GM18508 (cell line): Measurements from ENCODE around the gene MT1M.
"Not testable (repeated sequence)": the region's sequence is repeated elsewhere in the genome, so short reads cannot be mapped to it uniquely, and the experiment has no call there.

Experiments used
- ATAC-seq: cut with Tn5 transposase; IDR thresholded peaks from one replicate; pipeline ENCODE4 v1.9.1; 2021; ENCODE audit warnings: moderate number of reproducible peaks; ENCODE audit not compliant: insufficient read depth, unreplicated experiment

MT1M gene

DNA sequence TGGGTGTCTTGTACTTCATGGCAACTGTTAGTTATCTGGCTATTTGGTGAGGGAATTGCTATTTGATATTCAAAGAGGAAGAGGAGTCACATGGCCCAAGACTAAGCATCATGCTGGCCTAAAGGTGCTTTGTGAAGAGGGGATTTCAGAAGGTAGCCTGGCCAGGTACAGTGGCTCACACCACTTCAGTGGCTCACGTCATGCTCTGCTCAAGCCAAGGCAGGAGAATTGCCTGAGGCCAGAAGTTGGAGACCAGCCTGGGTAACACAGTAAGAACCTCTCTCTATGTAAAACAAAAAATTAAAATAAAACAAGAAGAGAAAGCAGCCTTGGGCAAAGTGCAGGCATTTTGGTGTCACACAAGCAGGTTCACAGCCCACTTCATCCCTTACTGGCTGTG is 12.9 kb downstream of the MT1M start:
- ATAC-seq = no peak

DNA sequence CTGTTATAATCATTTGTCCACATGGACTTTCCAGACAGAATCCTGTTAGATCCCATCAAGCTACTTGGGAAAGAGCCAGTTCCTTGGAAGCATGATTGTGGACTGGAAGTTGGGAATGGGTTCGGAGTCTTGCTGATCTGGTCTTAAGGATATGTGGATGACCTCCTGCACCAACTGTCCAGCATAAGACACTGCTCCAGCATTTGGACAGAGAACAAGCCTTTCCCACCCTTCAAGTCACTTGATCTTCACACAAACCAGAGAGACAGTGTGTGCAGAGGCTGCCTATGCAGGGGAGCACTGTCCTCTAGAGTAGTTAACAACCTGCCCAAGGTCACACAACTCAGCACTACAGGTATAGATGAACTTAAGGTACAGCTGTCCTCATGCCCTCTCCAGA is 13.4 kb downstream of the MT1M start:
- no peak for ATAC-seq

DNA sequence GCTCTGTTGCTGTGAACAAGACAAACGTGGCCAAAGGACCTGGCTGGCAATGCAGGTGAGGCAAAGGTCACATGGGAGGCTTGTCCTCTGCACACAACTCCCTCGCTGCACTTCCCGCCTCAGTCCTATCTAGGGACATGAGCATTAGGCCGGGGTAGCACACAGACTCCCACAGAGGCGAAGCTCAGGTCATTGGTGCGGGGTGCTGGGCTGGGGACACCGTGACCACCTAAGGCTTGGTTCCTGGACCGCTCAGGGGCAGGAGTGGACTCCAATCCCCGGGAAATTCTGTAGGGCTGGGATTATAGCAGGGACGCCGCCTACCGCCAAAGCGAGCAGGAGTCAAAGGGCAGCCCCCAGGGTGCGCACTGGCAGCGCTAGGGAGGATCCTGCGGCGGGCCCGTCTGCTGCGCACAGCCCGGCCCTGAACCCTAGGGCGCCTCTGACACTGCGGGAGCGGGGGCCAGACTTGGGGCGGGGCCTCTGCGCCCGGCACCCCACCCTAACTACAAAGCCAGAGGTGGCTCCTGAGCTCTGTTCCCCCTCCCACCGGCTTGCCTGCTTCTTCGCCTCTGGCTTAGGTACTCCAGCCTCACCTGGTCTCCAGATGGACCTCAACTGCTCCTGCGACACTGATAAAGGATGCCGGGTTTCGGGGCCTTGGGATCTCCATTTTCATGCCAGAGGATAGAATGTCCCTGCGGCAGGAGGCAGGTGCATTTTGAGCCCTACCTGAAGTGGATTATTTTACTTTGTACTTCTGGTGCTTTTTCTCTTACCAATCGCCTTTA is 15.4 kb downstream of the MT1M start:
- no peak for ATAC-seq

DNA sequence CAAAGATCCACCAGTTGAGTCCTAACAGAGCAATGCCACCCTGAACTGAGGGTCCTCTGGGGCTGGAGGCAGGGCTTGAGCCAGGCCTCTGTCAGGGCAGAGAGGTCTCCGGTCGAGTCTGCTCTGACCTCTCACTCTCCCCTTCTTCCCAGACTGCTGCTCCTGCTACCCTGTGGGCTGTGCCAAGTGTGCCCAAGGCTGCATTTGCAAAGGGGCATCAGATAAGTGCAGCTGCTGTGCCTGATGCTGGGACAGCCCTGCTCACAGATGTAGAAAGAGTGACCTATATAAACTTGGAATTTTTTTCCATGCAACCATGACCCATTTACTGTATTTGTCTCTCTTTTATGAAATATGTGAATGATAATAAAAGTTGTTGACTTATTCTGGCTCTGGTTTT is 16.8 kb downstream of the MT1M start:
- ATAC-seq = no peak

DNA sequence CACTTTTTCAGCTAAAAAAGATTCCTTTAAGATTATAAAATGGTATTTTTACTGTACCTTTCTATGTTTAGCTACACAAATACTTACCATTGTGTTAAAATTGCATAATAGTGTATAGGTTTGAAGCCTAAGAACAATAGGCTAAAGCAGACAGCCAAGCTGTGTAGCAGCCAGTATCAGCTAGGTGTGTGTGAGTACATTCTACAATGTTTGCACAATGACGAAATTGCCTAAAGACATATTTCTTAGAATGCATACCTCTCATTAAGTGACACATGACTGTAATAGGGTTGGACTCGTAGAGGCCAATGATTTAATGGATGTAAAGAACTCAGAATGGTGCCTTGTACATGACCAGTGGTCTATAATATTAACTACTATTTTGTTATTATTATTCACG is 17.4 kb downstream of the MT1M start:
- no peak for ATAC-seq

DNA sequence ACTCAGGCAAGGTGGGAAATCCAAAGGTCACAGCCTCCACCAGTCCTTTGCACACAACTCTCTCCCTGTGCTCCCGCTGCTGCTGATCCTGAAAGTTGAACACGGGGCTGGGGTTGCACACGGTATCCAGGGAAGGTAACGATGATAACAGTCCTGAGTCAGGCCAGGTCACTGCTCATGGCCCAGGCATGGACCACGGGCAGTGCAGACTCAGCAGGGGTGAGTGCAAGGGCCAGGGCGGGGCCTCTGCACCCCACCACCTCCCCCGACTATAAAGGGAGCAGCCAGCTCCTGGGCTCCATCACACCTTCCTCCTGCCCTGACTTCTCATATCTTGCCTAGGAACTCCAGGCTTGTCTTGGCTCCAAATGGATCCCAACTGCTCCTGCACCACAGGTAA is 19.1 kb downstream of the MT1M start, which contains the start of gene MT1B:
Gene MT1B (plus strand): TSS at position 301 of the 400 bp plus-strand sequence. CDS start 68 bp downstream, at position 369.
- no peak for ATAC-seq

DNA sequence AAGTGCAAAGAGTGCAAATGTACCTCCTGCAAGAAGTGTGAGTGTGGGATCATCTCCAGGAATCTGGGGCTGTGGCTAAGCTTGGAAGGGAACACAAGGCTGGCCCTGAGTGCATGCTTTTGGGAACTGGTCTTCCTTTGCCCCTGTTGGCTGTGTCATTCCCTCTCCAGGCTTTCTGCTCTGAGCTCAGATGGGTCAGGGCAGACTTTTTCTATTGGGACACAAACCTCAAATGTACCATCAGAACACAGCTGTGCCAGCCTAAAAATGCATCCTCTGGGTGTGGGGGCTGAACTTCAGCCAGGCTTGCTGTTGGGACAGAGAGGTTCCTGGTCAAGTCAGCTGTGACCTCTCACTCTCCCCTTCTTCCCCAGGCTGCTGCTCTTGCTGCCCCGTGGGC is 20.1 kb downstream of the MT1M start:
- ATAC-seq = no peak

DNA sequence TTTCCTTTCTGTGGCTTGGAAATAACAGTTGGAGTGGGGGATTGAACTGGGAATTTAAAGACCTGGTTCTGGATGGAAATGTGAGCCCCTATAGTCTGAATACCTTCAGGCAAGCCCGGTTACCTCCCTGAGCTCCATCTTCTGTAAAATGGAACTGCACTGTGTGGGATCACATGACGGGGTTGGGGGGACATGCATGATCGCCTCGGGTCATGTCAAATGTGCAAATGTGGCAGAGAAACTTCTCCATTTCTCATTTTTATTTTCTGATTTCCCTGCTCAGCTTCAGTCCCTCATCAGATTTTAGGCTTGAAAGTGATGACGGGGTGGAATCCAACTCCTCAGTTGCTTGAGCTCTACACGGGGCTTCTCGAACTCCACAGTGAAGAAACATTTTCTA is 20.8 kb downstream of the MT1M start:
- no peak for ATAC-seq

DNA sequence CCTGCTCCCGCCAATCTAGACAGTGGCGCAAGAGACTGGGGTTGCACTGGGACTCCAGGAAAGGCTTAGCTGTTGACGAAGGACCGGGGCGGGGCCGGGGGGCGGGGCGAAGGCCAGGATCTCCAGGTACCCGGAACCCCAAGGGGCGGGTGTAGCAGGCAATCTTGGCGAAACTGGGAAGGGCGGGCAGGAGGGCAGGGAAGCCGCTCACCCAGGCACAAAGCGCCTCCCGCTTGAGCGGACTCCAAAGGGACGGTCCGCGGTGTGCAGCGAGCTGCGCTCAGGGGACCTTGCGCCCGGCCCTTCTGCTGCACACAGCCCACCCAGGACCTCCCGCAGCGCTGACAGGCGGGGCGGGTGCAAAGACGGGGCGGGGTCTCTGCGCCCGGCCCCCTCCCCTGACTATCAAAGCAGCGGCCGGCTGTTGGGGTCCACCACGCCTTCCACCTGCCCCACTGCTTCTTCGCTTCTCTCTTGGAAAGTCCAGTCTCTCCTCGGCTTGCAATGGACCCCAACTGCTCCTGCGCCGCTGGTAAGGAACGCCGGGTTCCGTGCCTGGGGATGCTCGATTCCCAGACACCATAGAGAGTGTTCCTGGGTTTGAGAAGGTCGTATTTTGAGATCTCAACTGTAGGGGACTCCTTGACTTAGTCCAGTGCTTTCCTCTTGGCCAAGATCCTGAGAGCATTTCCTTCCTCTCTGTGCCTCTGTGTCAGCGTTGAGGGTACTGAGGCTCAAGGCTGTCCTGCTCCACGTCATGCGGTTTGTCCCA is 25.3 kb downstream of the MT1M start, which contains the start of gene MT1F:
Gene MT1F (plus strand): TSS at position 405 of the 772 bp plus-strand sequence. CDS start 100 bp downstream, at position 505.
- no peak for ATAC-seq

DNA sequence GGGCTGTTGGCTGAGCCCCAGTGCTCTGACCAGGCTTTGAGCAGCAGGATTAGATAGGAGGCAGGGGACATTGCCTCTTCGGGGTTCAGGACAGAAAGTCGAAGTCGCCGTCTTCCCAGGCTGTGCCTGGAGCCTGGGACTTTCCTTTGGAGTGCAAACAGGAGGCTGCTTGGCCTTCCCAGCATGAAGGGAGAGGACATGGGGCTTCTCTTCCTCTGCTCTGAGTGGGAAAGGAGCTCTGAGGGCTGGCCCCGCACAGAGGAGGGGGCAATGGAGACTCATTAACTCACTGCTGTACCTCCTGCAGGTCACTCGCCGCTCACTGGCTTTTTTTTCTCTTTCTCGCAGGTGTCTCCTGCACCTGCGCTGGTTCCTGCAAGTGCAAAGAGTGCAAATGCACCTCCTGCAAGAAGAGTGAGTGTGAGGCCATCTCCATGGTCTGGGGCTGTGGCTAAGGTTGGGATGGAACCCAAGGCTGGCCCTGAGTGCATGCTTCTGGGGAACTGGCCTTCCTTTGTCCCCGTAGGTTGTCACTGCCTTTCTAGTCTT is 25.9 kb downstream of the MT1M start:
- no peak for ATAC-seq

DNA sequence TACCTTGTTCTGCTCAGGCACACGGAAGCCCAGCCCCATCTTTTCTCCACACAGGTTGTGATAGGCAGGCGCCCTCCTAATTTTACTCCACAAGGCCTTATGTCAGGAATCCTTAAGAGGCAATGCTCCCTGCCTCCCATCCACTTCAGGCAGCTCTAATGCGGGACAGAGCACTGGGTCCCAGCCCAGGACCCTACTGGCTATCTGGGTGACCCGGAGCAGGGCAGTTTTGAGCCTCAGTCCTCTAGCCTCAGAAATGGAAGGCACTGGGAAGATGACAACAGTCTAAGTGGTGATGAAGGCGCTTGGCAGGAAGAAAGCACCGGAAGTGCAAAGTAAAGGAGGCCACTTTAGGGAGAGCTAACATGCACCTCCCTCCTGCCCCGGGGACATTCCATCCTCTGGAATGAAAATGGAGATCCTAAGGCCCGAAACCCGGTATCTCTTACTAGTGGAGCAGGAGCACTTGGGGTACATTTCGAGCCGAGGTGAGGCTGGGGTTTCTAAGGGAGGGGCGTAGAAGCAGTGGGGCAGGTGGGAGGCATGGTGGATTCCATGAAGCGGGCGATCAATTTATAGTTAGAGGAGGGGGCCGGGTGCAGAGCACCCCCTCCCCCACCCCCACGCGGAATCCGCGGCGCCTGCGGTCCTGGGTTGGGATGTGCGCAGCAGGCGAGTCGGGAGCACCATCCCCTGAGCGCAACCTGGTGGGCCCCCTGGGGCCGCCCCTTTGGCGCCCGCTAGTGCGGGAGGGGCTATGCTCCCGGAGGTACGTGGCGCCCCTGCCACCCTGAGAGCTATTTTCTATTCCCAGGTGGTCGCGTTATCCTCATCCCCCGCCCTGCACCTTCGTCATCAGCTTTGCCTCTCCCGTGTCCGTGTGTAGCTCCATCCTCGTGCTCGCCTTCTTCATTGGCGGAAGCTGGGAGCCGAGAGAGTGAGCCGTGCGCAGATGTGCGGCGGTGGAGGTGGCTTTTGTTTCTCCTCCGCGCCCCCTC is 30.2 kb downstream of the MT1M start:
- no peak for ATAC-seq

DNA sequence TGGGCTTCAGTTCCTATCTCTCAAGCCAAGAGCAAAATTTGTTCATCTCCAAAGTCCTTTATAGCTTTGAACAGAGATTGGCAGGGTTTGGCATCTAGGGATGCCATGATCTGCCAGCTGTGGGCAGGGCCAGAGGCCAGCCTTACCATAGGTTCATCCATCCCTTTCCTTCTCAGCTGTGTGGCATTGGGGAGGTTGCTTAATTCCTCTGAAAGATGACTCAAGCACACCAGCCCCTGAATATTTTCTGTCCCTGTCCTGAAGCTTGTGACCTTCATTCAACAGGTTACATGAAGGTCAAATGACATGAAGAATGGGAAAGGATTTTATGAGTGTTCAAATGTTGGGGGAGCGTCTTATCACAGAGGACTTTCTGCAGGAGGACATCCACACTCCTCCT is 32.0 kb downstream of the MT1M start:
- ATAC-seq = no peak

DNA sequence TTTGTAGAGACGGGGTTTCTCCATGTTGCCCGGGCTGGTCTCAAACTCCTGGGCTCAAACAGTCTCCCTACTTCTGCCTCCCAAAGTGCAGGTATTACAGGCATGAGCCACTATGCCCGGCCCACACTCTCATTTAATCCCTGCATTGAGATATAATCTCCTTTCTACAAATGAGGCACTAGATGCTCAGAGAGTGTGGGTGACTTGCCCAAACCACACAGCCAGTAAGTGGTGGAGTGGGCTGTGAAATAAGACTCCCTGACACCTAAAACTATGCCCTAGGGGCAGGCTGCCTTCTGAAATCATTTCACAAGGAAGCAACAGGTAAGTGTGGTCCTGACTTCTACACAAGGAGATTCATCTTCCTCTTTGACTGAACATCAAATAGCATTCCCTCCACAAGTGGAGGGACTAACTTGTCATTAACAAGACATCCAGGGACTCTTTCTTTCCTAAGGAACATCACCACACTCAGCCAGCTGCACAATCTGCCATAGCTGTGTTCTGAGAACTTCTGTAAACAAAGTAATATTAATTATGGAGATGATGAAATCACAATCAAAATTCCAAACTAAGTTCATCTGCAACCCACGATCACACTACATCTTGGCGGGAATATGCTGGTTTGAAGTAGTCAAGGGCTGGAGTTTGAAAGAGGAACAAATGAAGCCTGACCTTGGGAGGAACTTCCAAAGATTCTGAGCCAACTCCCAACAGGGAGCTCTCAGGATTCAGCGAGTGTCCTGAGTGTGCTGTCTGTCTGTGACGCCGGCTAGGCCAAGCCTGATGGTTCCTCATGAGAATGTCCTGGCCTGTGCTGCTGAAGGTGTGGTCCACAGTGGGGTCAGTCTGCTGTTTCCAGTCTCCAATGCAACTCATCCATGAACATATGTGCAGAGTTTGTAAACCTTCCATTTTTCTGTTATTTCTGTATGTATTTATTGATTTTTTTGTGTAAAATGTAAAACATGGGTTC is 33.1 kb downstream of the MT1M start:
- not testable (repeated sequence) for ATAC-seq

DNA sequence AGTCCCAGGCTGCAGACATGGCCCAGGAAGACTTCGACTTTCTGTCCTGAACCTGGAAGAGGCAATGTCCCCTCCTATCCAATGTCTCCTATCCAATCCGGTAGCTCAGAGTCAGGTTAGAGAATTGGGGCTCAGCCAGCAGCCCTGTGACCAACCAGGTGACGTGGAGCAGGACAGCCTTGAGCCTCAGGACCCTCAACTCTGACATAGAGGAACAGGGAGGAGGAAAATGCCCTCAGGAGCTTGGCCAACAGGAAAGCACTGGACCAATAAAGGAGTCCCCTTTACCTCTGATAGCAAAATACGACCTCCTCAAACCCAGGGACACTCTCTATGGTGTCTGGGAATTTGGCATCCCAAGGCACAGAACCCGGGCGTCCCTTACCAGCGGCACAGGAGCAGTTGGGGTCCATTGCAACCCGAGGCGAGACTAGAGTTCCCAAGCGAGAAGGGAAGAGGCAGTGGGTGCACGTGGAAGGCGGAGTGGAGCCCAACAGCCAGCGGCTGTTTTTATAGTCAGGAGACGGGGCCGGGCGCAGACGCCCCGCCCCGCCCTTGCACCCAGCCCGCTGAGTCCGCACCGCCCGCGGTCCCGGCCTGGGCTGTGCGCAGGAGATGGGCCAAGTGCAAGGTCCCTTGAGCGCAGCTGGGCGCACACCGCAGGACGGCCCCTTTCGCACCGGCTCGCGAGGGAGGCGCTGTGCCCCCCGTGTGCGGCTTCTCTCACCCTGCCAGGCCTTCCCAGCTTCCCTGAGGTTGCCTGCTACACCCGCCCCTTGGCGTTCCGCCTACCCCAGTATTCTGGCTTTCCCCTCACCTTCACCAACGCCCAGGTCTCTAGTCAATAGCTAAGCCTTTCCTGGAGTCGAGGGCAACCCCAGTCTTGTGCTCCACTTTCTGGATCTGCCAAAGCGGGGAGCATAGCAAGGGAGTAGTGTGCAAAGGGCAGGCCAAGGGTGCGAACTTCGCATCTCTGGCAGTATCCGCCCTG is 35.4 kb downstream of the MT1M start, which contains the start of gene MT1G:
Gene MT1G (minus strand): TSS at position 485 of the 991 bp plus-strand sequence. CDS start 72 bp downstream, at position 413.
- ATAC-seq = no peak

DNA sequence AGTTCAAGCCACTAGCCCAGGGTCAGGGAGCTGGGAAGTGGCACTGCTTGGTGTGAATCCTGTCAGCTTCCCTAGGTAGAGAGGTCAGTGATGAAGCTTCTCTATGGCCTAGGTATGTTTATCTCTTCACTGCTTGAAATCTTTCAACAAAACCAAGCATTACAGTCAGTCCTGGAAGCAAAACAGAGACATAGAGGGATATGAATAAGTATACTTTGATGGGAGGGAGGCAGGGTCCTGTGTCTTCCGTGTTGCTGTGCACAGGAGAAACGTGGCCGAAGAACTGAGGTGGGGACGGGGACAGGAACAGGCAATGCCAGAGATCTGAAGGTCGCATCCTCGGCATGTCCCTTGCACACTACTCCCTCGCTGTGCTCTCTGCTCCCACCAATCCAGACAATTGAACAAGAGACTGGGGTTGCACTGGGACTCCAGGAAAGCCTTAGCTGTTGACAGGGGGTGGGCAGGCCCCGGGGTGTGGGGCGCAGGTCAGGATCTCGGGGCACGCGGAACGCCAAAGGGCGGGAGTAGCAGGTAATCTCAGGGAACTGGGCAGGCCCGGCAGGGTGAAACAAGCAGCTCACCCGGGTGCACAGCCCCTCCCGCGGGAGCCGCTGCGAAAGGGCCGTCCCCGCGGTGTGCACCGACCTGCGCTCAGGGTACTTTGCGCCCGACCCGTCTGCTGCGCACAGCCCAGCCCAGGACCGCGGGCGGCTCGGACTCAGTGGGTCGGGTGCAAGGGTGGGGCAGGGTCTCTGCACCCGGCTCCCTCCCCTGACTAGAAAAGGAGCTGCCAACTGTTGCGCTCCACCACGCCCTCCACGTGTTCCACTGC is 36.8 kb downstream of the MT1M start, which contains the start of gene MT1H:
Gene MT1H (plus strand): TSS at position 810 of the 835 bp plus-strand sequence. CDS start 71 bp downstream, outside the sequence.
- ATAC-seq = no peak

DNA sequence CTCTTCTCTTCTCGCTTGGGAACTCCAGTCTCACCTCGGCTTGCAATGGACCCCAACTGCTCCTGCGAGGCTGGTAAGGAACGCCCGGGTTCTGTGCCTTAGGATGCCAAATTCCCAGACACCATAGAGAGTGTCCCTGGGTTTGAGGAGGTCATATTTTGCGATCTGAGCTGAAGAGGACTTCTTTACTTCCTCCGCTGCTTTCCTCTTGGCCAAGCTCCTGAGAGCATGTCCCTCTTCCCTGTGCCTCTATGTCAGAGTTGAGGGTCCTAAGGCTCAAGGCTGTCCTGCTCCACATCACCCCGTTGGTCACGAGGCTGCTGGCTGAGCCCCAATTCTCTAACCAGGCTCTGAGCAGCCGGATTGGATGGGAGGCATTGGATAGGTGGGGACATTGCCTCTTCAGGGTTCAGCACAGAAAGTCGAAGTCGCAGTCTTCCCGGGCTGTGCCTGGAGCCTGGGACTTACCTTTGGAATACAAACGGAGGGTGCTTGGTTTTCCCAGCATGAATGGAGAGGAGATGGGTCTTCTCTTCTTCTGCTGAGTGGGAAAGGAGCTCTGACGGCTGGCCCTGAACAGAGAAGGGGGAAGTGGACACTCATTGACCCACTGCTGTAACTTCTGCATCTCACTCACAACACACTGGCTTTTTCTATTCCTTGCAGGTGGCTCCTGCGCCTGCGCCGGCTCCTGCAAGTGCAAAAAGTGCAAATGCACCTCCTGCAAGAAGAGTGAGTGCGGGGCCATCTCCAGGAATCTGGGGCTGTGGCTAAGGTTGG is 37.6 kb downstream of the MT1M start:
- no peak for ATAC-seq
